ENCODE measurements around the gene CHSY1.

CHSY1 gene

GRCh38 chr15:101217446-101217845 lies 34.4 kb downstream of the CHSY1 start:
- TF ChIP-seq CEBPB (IDR thresholded peaks at IDR 0.05) (no peak), RAD21 (IDR thresholded peaks at IDR 0.05; ENCODE audit: low read depth) (no peak), YY1 (IDR thresholded peaks at IDR 0.05; ENCODE audit: low read depth) (no peak), NFIC (IDR thresholded peaks at IDR 0.05) (no peak), REST (IDR thresholded peaks at IDR 0.05; ENCODE audit: low read depth) (no peak), ZBTB7A (IDR thresholded peaks at IDR 0.05; ENCODE audit: low read depth) (no peak), EGR1 (IDR thresholded peaks at IDR 0.05) (no peak), EP300 (IDR thresholded peaks at IDR 0.05; ENCODE audit: borderline replicate concordance) (no peak), TCF12 (IDR thresholded peaks at IDR 0.05; ENCODE audit: low read depth) (no peak), CREB1 (IDR thresholded peaks at IDR 0.05; ENCODE audit: low read depth) (no peak), TEAD4 (IDR thresholded peaks at IDR 0.05) (no peak), TAF1 (IDR thresholded peaks at IDR 0.05; ENCODE audit: low read depth) (no peak), USF1 (IDR thresholded peaks at IDR 0.05) (no peak), MAX (IDR thresholded peaks at IDR 0.05) (no peak), FOXM1 (IDR thresholded peaks at IDR 0.05; ENCODE audit: borderline replicate concordance, low read depth) (no peak)

GRCh38 chr15:101216100-101216499 lies 35.7 kb downstream of the CHSY1 start:
- no peak for TF ChIP-seq CEBPB (IDR thresholded peaks at IDR 0.05)
- TF ChIP-seq USF1 (IDR thresholded peaks at IDR 0.05): no peak
- TF ChIP-seq MAX (IDR thresholded peaks at IDR 0.05): no peak
- no peak for TF ChIP-seq REST (IDR thresholded peaks at IDR 0.05; ENCODE audit: low read depth)
- TF ChIP-seq TAF1 (IDR thresholded peaks at IDR 0.05; ENCODE audit: low read depth): no peak
- TF ChIP-seq CREB1 (IDR thresholded peaks at IDR 0.05; ENCODE audit: low read depth): no peak
- no peak for TF ChIP-seq RAD21 (IDR thresholded peaks at IDR 0.05; ENCODE audit: low read depth)
- no peak for TF ChIP-seq ZBTB7A (IDR thresholded peaks at IDR 0.05; ENCODE audit: low read depth)
- no peak for TF ChIP-seq TEAD4 (IDR thresholded peaks at IDR 0.05)
- TF ChIP-seq YY1 (IDR thresholded peaks at IDR 0.05; ENCODE audit: low read depth): no peak
- TF ChIP-seq FOXM1 (IDR thresholded peaks at IDR 0.05; ENCODE audit: borderline replicate concordance, low read depth): no peak

- no peak for TF ChIP-seq REST (IDR thresholded peaks at IDR 0.05; ENCODE audit: low read depth)
- TF ChIP-seq ZBTB7A (IDR thresholded peaks at IDR 0.05; ENCODE audit: low read depth): no peak
- TF ChIP-seq RAD21 (IDR thresholded peaks at IDR 0.05; ENCODE audit: low read depth): no peak
- TF ChIP-seq MAX (IDR thresholded peaks at IDR 0.05): no peak
- TF ChIP-seq EGR1 (IDR thresholded peaks at IDR 0.05): no peak
- no peak for TF ChIP-seq FOXM1 (IDR thresholded peaks at IDR 0.05; ENCODE audit: borderline replicate concordance, low read depth)
- no peak for TF ChIP-seq YY1 (IDR thresholded peaks at IDR 0.05; ENCODE audit: low read depth)
- no peak for TF ChIP-seq TEAD4 (IDR thresholded peaks at IDR 0.05)
- no peak for TF ChIP-seq NFIC (IDR thresholded peaks at IDR 0.05)
- no peak for TF ChIP-seq TCF12 (IDR thresholded peaks at IDR 0.05; ENCODE audit: low read depth)
Observed at GRCh38 chr15:101215681-101216080, 36.2 kb downstream of the CHSY1 start.

GRCh38 chr15:101213570-101213969 lies 38.3 kb downstream of the CHSY1 start:
- no peak for TF ChIP-seq MAX (IDR thresholded peaks at IDR 0.05)
- TF ChIP-seq NFIC (IDR thresholded peaks at IDR 0.05): no peak
- TF ChIP-seq USF1 (IDR thresholded peaks at IDR 0.05): no peak
- no peak for TF ChIP-seq FOXM1 (IDR thresholded peaks at IDR 0.05; ENCODE audit: borderline replicate concordance, low read depth)
- no peak for TF ChIP-seq ZBTB7A (IDR thresholded peaks at IDR 0.05; ENCODE audit: low read depth)
- no peak for TF ChIP-seq TEAD4 (IDR thresholded peaks at IDR 0.05)
- TF ChIP-seq RAD21 (IDR thresholded peaks at IDR 0.05; ENCODE audit: low read depth): no peak
- TF ChIP-seq EGR1 (IDR thresholded peaks at IDR 0.05): no peak
- no peak for TF ChIP-seq EP300 (IDR thresholded peaks at IDR 0.05; ENCODE audit: borderline replicate concordance)
- no peak for TF ChIP-seq CEBPB (IDR thresholded peaks at IDR 0.05)
- no peak for TF ChIP-seq YY1 (IDR thresholded peaks at IDR 0.05; ENCODE audit: low read depth)
- TF ChIP-seq CREB1 (IDR thresholded peaks at IDR 0.05; ENCODE audit: low read depth): no peak
- no peak for TF ChIP-seq REST (IDR thresholded peaks at IDR 0.05; ENCODE audit: low read depth)
- no peak for TF ChIP-seq TAF1 (IDR thresholded peaks at IDR 0.05; ENCODE audit: low read depth)
- TF ChIP-seq TCF12 (IDR thresholded peaks at IDR 0.05; ENCODE audit: low read depth): no peak

Data from Ishikawa (cell line).